RPMI8226 (cell line): Measurements from ENCODE around the gene KLRK1.
"Not testable (repeated sequence)": the region's sequence is repeated elsewhere in the genome, so short reads cannot be mapped to it uniquely, and the experiment has no call there.

ENCODE experiments used
- DNase-seq: peaks from one replicate; pipeline ENCODE4 v3.0.0-alpha.2; 2015

Gene KLRK1

GRCh38 chr12:10387498-10387897, 2.3 kb downstream of the KLRK1 start:
- DNase-seq: not testable (repeated sequence)

- DNase-seq: no peak
These were observed 3.0 kb downstream of the KLRK1 start for GRCh38 chr12:10386857-10387256.

GRCh38 chr12:10385166-10385613, 4.7 kb downstream of the KLRK1 start:
- no peak for DNase-seq

GRCh38 chr12:10384191-10384590, 5.7 kb downstream of the KLRK1 start:
- DNase-seq: no peak

- DNase-seq: no peak
These were observed 7.8 kb downstream of the KLRK1 start for GRCh38 chr12:10381928-10382628.

- not testable (repeated sequence) for DNase-seq
These were observed 11.1 kb downstream of the KLRK1 start for GRCh38 chr12:10378737-10379136.

- DNase-seq: no peak
These were observed 15.2 kb downstream of the KLRK1 start for GRCh38 chr12:10374624-10375018.

GRCh38 chr12:10372559-10372958, 17.3 kb downstream of the KLRK1 start:
- no peak for DNase-seq

- DNase-seq: not testable (repeated sequence)
These were observed 17.8 kb downstream of the KLRK1 start for GRCh38 chr12:10371893-10372535.

- DNase-seq: no peak
These were observed 20.1 kb downstream of the KLRK1 start for GRCh38 chr12:10369557-10370415.

GRCh38 chr12:10368206-10369171, 21.4 kb downstream of the KLRK1 start:
- no peak for DNase-seq

- not testable (repeated sequence) for DNase-seq
These were observed 22.1 kb downstream of the KLRK1 start for GRCh38 chr12:10367714-10368113.

GRCh38 chr12:10366875-10367274, 23.0 kb downstream of the KLRK1 start:
- DNase-seq: peak; percentile 11

GRCh38 chr12:10365696-10366405, 24.0 kb downstream of the KLRK1 start:
- no peak for DNase-seq

GRCh38 chr12:10364815-10365622, 24.8 kb downstream of the KLRK1 start:
- peak; percentile 82 for DNase-seq

GRCh38 chr12:10363914-10364814, 25.7 kb downstream of the KLRK1 start:
- DNase-seq: peak; percentile 25

GRCh38 chr12:10363658-10363913, 26.3 kb downstream of the KLRK1 start:
- no peak for DNase-seq

GRCh38 chr12:10362828-10363657, 26.8 kb downstream of the KLRK1 start:
- DNase-seq: no peak

- DNase-seq: no peak
These were observed 27.5 kb downstream of the KLRK1 start for GRCh38 chr12:10362325-10362724.
